Stimulated activated CD8-positive, alpha-beta memory T cell treated with anti-CD3 and anti-CD28 coated beads, Interleukin-2, amount 100 ng/mL, for 1 hour (primary cell): ENCODE data around the gene NOX5.

ENCODE experiments used
- DNase-seq, 2 donors: peaks; one replicate each; pipeline ENCODE4 v3.0.0-alpha.2; 2020; ENCODE audit warnings: low read depth in 2 of 2

NOX5 gene

DNA sequence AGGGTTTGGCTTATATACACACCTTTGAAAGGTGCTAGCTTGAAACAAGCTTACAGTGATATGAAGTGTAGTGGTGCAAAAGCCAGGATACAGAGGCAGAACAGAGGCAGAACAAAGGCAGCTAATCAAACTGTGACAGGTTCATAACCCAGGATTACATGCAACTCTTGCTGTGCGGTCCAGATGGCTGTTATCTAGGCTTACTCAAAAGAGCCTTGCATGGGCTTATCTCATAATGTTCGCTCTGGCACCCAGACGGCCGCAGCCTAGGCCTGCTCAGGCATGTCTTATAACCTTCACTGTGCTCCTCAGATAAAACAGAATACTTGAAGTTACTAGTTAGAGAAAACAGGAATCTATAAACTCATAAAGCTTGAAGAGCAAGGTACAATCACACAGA lies 22.8 kb upstream of the NOX5 start:
- no peak for DNase-seq

DNA sequence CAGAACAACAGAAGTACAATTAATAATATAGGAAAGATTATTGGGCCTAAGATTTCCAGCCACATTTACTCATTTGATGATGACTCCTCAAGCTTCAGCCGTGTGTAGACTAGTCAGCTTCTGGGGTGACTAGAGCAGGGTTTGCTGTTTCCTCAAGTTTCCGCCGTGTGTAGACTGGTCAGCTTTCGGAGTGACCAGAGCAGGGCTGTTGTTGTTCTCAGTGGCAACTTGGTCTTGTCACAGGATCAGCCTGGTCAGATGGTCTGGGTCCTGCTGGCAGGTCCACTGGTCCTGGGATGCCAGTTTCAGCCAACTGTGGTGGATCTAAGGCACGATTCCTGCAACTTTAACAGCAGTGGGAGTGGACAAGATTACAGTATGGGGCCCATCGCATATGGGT lies 21.8 kb upstream of the NOX5 start:
- DNase-seq: no peak

DNA sequence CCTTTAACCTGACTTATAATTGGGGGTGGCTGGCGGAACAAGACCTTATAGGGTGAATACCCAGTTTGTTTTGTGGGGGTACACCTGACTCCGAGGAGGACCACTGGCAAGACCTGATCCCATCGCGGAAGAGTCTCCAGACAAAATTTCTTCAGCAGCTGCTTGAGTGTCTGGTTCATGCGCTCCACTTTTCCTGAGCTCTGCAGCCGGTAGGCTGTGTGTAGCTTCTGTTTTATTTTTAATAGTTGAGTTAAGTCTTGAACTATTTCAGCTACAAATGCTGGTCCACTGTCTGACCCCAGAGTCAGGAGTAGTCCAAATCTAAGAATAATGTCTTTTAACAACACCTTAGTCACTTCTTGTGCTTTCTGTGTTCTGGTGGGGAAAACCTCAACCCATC lies 21.2 kb upstream of the NOX5 start:
- DNase-seq: no peak

DNA sequence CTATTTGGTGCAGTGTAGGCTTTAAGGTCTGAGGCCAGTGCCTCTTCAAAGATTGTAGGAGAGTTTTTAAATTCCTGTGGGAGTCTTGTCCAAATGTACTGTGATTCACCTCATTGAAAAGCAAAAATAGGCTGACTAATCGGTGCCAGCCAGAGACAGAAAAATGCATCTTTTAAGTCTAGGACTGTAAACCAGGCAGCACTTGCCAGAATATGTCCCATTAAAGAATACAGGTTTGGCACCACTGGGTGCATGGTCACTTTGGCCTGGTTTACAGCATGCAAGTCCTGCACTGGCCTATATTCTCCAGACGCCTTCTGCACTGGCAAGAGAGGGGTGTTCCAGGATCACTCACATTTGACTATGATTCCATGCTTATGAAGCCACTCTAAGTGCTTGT lies 20.3 kb upstream of the NOX5 start:
- DNase-seq: no peak

DNA sequence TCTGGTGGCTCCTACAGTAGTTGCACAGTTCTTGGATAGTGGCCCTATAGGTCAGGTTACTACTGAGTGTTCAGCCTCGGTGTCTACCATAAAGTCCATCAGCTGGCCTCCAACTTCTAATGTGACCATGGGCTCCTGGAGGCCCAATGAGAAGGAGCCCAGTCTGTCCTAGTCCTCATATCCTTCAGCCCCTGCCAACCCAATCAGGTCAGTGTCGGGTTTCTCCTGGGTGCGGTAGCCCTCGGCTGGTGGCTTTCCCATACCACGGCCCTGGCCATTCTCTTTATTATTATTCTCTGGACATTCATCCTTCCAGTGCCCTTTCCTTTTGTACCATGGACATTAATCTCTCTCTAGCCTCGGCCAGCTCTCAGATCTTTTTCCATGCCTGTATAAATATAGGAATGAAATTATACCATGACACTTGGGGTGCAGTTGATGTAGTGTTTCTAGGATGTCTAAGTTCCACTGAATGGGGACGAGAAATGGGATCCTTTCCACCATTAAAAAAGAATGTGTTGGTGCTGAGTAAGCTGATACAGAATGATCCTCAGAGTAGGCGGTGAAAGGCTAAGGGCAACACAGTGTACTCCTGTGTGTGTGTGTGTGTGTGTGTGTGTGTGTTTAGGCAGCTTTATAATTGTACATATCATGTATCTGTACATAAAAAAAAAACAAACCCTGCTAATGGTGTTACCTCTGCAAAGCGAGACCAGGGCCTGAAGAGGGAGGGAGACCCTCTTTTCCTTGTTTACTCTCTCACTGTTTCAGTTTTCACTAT lies 19.3 kb upstream of the NOX5 start:
- no peak for DNase-seq

DNA sequence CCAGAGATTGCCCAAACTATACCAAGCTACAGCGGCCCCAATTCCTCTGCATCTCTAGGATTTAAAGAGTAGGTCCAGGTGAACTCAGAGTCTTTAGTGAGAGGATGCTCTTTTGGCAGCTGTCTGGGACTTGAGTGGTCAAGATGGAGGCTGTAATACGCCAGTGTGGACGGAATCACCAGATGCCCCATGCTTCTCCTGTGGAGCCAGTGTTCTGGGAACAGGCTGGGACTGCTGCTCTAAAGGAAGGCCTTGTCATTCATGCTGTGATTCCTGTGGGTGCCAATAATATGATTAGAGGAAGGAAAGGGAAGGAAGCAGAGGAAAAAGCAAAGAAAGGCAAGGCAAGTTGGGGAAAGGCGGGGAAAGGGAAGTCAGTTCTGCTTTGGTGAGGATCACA lies 17.4 kb upstream of the NOX5 start:
- DNase-seq: no peak

DNA sequence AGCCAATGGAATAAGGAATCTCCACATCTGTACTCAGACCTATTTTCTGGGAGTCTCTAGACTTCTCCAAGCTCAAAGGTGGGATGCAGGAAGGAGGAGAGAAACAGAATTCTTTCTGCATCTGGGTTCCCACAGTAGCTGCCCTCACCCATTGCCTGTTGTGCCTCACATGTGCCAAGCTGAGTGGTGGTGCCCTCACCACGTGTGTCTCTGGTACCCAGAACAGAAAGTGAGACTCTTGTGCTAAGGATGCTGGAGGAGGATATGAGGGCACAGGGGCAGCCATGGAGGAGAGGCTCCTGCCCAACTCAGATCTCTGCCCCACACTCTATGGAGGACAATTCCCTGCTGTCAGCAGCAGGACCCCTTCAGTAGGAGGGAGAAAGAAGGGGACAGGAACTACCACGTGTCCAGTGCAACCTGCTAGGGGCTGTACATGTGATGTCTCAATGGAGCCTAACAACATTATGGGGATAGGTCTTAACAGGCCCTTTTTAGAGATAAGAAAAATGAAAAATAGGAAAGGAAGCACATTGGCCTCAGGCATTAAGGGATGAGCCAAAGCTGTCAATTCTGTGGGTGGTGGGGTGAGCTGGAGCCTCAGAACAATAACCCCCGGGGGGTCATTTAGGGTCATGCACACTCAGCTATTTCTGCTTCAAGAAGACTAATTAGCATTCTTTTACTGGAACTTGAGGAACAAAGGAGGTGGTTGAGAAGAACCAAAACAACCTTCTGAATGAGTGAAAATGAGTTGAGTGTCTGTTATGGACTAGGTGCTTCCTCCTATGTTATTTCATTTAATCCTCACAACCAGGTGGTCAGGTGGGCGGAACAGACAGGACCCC lies 16.3 kb upstream of the NOX5 start:
- no peak for DNase-seq

DNA sequence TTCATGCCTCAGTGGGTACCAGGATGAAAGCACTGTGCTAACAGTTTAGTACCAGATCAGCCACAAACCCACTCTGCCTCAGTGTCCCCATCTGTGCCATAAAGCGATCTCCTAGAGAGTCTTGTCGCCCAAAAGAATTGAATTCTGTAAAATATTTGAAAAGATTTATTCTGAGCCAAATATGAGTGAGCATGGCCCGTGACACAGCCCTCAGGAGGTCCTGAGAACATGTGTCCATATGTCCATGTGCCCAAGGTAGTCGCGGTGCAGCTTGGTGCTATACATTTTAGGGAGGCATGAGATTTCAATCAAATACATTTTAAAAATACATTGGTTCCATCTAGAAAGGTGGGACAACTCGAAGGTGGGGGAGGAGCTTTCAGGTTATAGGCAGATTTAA lies 15.4 kb upstream of the NOX5 start:
- DNase-seq: no peak

DNA sequence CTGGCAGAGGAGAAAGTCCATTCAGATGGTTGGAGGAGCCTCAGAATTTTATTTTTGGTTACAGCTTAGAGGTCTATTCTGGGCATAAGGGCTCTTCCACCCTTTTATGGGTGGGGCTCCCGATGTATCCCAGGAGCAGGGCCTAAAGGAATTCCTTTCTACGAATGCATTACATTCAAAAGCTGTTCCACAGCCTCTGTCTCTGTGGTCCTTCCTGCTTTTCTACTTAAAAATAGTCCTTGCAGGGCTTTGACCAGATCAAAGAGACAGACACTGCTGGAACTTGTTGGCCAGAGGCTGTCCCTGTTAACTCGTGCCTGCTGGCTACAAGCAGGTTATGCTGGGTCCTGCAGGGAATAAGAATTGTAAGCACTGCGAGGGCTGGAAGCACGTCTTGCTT lies 14.4 kb upstream of the NOX5 start:
- no peak for DNase-seq

DNA sequence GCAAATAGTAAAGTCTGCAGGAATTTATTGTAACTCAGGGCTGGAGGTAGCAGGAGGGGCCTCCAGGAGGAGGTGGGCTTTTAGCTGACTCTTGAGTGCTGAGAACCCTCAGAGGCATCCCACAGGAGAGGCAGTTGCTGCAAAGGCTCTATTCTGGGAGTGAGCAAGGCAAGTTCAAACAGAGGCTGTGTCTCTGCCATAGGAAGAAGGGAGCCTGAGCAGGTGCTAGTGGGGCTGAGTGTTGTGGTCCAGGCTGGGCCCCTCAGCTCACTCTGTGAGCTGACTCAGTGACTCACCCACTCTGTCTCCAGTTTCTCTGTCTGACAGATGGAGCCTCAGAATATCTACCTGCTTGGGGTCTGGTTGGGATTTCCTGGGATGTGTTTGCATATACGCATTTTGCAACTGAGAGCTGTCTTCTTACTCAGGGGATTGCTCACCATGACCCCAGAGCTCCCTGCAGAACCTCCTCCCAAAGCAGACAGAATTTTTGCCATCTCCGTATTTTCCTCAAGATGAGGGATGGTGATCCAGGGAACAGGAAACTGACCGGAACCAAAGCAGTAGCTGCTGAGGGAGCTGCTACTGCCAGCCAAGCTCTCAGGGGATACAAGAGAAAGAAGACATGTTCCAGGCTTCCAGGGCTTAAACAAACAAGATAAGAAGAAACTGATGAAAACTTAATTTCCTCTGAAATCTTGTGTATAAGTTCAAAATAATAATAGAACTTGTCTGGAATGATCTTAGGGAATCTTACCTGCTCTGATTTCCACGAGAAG lies 13.6 kb upstream of the NOX5 start:
- no peak for DNase-seq

DNA sequence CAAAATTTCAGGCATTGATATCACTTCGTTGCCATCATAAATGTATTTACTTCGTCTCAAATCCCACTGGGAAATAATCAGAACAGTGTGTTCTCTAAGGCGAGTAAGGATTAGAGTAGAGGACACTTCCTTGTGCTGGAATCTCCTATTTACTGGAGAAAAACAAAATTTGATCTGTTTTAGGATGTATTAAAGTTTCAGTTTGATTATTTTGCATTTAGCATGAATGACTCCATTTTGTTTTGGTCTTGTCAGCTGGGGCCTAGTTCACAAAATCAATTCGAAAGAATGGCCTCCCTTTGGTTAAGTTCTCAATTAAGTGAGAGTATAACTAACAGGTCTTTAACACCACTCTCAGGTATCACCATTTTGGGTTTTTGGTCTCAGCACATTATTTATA lies 11.7 kb upstream of the NOX5 start:
- no peak for DNase-seq

DNA sequence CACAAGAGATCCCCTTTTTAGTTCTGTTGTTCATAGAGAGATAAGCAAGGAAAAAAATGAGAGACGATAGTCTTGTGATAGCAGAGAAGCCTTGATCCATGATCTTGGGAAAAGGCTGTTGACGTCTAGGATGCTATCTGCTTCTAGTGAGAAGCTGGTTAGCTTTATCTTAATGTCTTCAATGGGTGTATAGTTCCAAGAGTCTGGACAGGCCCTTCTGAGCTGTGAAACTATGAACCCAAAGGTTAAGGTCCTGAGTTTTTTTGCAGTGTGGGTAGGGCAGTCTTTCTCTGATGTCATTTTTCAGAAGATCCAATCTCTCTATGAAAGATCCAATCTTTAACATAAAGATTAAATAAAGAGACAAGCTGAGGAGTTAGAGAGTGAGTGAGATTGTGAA lies 10.5 kb upstream of the NOX5 start:
- no peak for DNase-seq

DNA sequence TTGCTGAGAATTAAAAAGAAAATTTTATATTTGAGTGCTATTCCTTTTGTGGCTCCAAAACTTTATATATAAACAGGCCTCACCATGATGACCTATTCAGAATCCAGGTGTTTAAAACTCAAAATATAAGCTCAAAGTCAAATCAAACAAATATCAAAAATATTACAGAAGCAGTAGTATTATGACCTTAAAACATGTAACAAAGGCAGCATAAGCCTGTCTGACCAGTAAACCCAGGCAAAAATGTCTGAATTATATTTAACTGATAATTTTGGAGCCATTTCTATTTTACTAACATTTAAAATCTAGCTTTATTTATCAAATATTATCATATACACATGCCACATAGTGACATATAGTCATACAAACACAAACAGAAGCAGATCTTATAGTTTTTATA lies 6.4 kb upstream of the NOX5 start:
- no peak for DNase-seq

DNA sequence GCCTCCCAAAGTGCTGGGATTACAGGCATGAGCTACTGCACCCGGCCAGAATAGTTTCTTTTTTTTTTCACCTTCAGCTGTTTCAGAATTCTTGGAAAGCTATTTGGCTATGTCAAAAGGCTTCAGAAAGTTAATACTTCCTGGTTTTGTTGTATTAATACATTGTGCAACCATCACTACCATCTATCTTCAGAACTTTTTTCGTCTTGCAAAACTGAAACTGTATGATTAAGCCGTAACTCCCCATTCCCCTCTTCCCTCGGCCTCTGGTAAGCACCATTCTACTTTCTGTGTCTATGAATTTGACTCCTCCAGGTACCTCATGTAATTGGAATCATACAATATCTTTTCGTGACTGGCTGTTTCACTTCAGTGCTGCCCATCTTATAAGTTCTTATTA lies 5.2 kb upstream of the NOX5 start:
- no peak for DNase-seq

DNA sequence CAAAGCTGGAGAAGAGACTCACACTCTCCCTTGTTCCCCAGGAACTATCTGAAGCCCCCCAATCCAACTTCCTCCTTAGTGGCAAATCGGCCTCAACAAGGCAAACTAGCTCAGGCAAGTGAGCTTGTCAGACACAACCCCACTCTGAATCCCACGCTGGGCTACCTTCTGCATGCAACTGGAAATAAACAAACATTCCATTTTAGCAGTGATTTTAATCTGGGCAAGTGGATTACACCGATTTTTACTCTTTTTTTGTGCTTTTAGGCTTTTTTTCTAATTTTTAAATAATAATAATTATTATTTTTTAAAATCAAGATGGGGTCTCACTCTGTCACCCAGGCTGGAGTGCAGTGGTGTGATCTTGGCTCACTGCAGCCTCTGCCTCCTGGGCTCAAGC lies 2.9 kb upstream of the NOX5 start:
- DNase-seq: no peak

DNA sequence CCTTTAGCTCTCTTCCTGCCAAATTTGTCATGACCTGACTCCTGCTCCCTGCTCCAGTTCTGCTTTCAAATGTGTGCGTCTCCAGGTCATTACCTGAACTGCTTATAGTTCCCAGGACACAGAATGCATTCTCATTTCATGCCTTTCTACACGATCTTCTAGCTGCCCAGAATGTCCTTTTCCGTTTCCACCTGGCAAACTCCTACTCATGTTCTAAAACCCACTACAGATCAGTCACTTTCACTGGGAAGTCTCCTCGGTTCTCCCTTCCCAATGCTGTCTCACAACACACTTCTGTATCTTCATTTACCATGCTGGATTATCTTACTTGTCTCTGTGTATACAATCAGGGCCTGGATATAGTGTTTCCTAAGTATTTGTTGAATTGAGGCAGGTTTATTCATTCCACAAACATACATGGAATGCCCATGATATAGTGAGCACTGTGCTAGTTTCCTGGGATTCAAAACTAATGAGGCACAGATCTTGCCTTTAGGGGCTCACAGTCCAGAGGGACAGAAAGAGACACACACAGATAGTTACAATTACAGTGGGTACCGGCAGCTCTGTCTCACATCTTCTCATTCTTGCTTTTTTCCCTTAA lies 1.6 kb upstream of the NOX5 start:
- no peak for DNase-seq

DNA sequence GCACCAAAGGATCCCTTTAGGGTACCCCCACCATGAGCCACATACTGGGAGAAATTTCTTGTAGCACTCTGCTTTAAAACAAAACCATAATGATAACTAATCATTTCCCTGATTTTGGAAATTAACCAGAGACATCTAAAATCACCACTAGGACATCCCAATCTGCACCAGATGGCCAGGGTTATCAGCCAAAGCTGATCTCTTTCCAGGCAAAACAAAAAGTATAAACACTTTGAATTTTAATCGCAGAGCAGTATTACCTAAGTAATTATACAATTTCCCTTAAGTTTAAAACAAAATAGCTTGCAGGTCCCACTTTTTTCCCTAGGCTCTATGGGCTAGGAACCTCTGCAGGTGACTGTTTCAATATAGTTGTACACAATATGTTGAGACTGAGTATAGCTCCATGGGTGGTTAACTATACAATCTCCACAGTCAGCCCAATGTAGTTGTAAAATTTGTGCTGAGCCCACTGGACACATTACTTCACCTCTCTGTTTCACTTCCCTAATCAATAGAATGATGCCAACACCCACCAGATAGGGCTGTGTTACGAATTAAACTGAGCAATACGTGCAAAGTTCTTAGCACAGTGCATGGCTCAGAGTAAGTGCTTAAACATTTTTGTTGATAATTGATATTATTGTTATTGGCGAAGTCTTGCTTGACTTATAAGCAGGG lies 629 bp upstream of the NOX5 start:
- DNase-seq: no peak

DNA sequence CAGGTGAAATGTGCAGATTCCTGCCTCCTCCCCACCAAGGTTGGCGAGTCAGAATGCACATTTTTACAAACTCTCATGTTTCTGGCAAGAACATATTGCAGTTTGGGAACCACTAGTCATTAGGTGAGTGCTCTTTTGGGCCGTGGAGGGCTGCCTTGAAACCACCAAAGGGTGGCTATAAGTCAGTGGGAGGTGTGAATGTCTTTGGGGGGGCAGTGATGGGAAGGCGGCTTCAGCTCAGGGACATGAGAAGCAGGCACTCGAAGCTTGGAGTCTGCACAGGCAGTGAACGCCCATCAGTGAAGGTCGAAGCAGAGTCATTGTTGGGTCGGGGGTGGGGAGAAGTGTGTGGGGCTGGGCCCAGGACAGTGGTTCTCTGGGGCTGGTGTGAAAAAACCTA lies 1.1 kb downstream of the NOX5 start:
- no peak for DNase-seq

DNA sequence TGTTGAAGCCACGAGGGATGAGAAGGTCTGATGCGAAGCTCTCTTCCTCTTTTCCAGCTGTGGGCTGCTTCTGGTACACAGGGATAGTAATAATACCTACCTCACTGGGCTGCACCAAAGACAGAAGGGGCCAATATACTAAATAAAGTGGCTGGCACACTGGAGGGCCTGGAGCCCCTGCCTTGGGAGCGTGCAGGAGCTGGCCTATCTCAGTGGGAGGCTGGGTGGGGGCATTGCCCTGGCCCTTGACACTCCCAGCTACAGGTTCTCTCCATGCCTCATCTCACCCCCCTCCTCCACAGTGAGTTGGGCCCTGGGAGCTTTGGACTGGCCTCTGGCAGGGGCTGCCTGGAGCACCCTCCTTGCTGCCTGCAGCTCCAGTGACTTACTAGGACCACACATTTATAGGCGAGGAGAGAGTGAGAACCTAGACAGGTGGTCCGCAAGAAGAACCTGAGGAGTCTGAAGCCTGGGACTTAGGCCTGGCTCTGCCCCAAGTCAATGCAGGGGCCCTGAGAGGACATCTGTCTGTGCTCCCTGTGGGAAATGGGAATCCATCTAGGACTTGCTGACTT lies 1.6 kb downstream of the NOX5 start:
- DNase-seq: no peak

DNA sequence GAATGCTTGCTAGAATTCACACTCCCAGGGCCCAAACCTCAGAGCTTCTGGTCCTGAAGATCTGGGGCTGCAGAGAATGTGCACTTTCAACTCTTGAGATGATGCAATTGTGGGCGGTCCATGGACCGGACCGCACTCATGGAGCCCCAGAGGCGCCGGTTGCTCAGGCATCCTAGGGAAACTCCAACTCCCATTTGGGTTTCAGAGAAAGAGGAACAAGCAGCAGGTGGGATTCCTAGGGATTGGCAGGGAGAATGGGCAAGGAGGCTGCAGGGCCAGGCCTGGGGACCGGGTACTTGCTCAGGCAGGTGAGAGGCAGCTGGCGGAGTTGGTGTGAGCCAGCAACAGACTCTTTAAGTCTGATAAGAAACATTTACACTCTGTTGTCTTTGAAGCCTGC lies 3.5 kb downstream of the NOX5 start:
- DNase-seq: no peak

DNA sequence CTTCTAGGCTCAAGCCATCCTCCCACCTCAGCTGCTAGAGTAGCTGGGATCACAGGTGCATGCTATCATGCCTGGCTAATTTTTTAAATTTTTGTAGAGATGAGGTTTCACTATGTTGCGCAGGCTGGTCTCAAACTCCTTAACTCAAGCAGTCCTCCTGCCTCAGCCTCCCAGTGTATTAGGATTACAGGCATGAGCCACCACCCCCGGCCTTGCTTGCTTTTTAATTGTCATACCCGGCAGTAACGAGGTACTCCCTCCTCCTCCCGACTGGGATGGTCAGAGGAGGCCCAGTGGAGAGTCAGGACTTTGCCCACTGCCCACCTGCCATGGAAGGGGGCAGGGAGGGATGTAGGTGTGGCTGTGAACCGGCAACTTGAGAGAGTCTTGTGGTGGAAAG lies 4.5 kb downstream of the NOX5 start:
- no peak for DNase-seq
